GM23338 (cell line): ENCODE measurements around the gene SOHLH1. TPM values are rescaled to one million over a fixed set of nuclear protein-coding genes. Genes with fewer than 3 reads are reported as not detected.
A peak's percentile ranks its signal among the peaks of the same experiment; 100 is the strongest.

Source experiments
- ATAC-seq: fragments of 200-7000 bp; cut with Tn5 transposase; 3 replicates; pipeline ENCODE4 v1.9.1; 2020
- DNase-seq: peaks from one replicate; pipeline ENCODE4 v3.0.0-alpha.2; 2015; ENCODE audit warnings: low spot score
- H2AFZ ChIP-seq: fragments of 200-600 bp; sonication (generic); 2 replicates; pipeline ENCODE4 v1.8.0; 2016; ENCODE audit warnings: antibody characterized with exemption, mild to moderate bottlenecking, moderate library complexity
- H3F3A ChIP-seq: fragments of 200-600 bp; sonication (generic); replicated peaks from 2 replicates; pipeline ENCODE4 v1.8.0; 2017; ENCODE audit warnings: antibody characterized with exemption, mixed run types, low read depth
- H3K27ac ChIP-seq: fragments of 200-600 bp; sonication (generic); 2 replicates; pipeline ENCODE4 v1.6.1; 2016; ENCODE audit warnings: low read depth
- H3K27me3 ChIP-seq: fragments of 200-600 bp; sonication (generic); 2 replicates; pipeline ENCODE4 v1.8.0; 2016; ENCODE audit warnings: mild to moderate bottlenecking, mixed run types, moderate library complexity; ENCODE audit not compliant: insufficient read depth
- H3K36me3 ChIP-seq: fragments of 200-600 bp; sonication (generic); 2 replicates; pipeline ENCODE4 v1.8.0; 2016; ENCODE audit warnings: mild to moderate bottlenecking; ENCODE audit not compliant: insufficient read depth
- H3K4me1 ChIP-seq: fragments of 200-600 bp; sonication (generic); 2 replicates; pipeline ENCODE4 v1.8.0; 2016; ENCODE audit warnings: mild to moderate bottlenecking, moderate library complexity; ENCODE audit not compliant: insufficient read depth
- H3K4me2 ChIP-seq: fragments of 200-600 bp; sonication (generic); 2 replicates; pipeline ENCODE4 v1.7.1; 2017; ENCODE audit warnings: mixed run types
- H3K4me3 ChIP-seq: fragments of 200-600 bp; sonication (generic); 2 replicates; pipeline ENCODE4 v1.6.1; 2016; ENCODE audit warnings: mixed run types
- H3K79me2 ChIP-seq: fragments of 200-600 bp; sonication (generic); replicated peaks from 2 replicates; pipeline ENCODE4 v1.8.0; 2017; ENCODE audit warnings: mild to moderate bottlenecking; ENCODE audit not compliant: insufficient read depth
- H3K9me2 ChIP-seq: fragments of 200-600 bp; sonication (generic); 2 replicates; pipeline ENCODE4 v1.8.0; 2017; ENCODE audit not compliant: insufficient read depth
- H4K20me1 ChIP-seq: fragments of 200-600 bp; sonication (generic); replicated peaks from 2 replicates; pipeline ENCODE4 v1.8.0; 2017; ENCODE audit warnings: mild to moderate bottlenecking; ENCODE audit not compliant: insufficient read depth
- H3K27ac Mint-ChIP-seq: 2 replicates; pipeline ENCODE4 v1.8.0; 2020; ENCODE audit warnings: inconsistent platforms, mild to moderate bottlenecking, moderate library complexity, mixed read lengths
- H3K27me3 Mint-ChIP-seq: 3 replicates; pipeline ENCODE4 v1.8.0; 2022; ENCODE audit warnings: low read depth, mild to moderate bottlenecking, moderate library complexity, mixed read lengths, inconsistent platforms; ENCODE audit not compliant: insufficient read depth, poor library complexity
- H3K36me3 Mint-ChIP-seq: 3 replicates; pipeline ENCODE4 v1.8.0; 2021; ENCODE audit warnings: low read depth, mild to moderate bottlenecking, inconsistent platforms, moderate library complexity, mixed read lengths
- H3K4me1 Mint-ChIP-seq: 3 replicates; pipeline ENCODE4 v1.8.0; 2020; ENCODE audit warnings: mild to moderate bottlenecking, inconsistent platforms, mixed read lengths
- H3K4me3 Mint-ChIP-seq: 3 replicates; pipeline ENCODE4 v1.8.0; 2021; ENCODE audit warnings: moderate library complexity, mild to moderate bottlenecking, inconsistent platforms, mixed read lengths
- H3K9me3 Mint-ChIP-seq: 3 replicates; pipeline ENCODE4 v1.8.0; 2020; ENCODE audit warnings: moderate library complexity, mild to moderate bottlenecking, inconsistent platforms, mixed read lengths
- CREB1 ChIP-seq: fragments of 250-450 bp; sonication (Bioruptor Pico); IDR thresholded peaks from 2 replicates; pipeline ENCODE4 v1.5.0; 2020; ENCODE audit warnings: low read depth, mild to moderate bottlenecking, moderate library complexity
- EZH2 ChIP-seq: fragments of 200-600 bp; sonication (generic); IDR thresholded peaks from one replicate; pipeline ENCODE4 v1.8.0; 2017; ENCODE audit warnings: antibody characterized with exemption, mild to moderate bottlenecking, low read depth; ENCODE audit not compliant: unreplicated experiment
- EZH2phosphoT487 ChIP-seq: fragments of 200-600 bp; sonication (generic); IDR thresholded peaks from one replicate; pipeline ENCODE4 v1.8.1; 2018; ENCODE audit warnings: antibody characterized with exemption; ENCODE audit not compliant: unreplicated experiment
- JUNB ChIP-seq: IDR thresholded peaks from one replicate; pipeline ENCODE4 v1.6.1; 2016; ENCODE audit warnings: antibody characterized with exemption; ENCODE audit not compliant: unreplicated experiment
- NANOG ChIP-seq: IDR thresholded peaks from 2 replicates; pipeline ENCODE4 v1.6.1; 2016; ENCODE audit warnings: antibody characterized with exemption, borderline replicate concordance
- POLR2AphosphoS5 ChIP-seq: IDR thresholded peaks from 2 replicates; pipeline ENCODE4 v1.6.1; 2016; ENCODE audit warnings: antibody characterized with exemption, low read depth
- STAT1 ChIP-seq: IDR thresholded peaks from one replicate; pipeline ENCODE4 v1.6.1; 2016; ENCODE audit warnings: antibody characterized with exemption; ENCODE audit not compliant: unreplicated experiment
- polyA plus RNA-seq: library from polyadenylated mRNA; unstranded; fragments of >200 nt; fragmentation: Nextera tagmentation; extraction: Ambion mirVana; gene quantifications from 2 replicates; pipeline ENCODE4 v1.2.1, GENCODE V29; 2016
- total RNA-seq: library from RNA; depleted of rRNA; stranded (reverse); fragments of >200 nt; shearing (Covaris generic); gene quantifications from 2 replicates; pipeline ENCODE4 v1.2.3, GENCODE V29; 2014
- TF ChIP-seq, protein P1 (sequence below): fragments of 250-450 bp; sonication (Bioruptor Pico); IDR thresholded peaks from 2 replicates; pipeline ENCODE4 v1.5.0; 2020; ENCODE audit warnings: mild to moderate bottlenecking, moderate library complexity
- TF ChIP-seq, protein P2 (sequence below): IDR thresholded peaks from 2 replicates; pipeline ENCODE4 v1.6.1; 2016; ENCODE audit warnings: antibody characterized with exemption
- TF ChIP-seq, protein P3 (sequence below), 2 experiments: fragments of 200-600 bp in 1 of 2; sonication (generic) in 1 of 2; conservative IDR thresholded peaks; 2 replicates each; pipeline versions ENCODE4 v1.5.1 to v1.6.1; 2016 to 2017; ENCODE audit warnings: antibody characterized with exemption in 2 of 2, low read depth in 2 of 2, mild to moderate bottlenecking in 2 of 2, moderate library complexity in 1 of 2

SOHLH1 gene
- total and polyA plus RNA-seq, 2 experiments from 2014 or later, result 0.21 TPM; not detected in 1

DNA sequence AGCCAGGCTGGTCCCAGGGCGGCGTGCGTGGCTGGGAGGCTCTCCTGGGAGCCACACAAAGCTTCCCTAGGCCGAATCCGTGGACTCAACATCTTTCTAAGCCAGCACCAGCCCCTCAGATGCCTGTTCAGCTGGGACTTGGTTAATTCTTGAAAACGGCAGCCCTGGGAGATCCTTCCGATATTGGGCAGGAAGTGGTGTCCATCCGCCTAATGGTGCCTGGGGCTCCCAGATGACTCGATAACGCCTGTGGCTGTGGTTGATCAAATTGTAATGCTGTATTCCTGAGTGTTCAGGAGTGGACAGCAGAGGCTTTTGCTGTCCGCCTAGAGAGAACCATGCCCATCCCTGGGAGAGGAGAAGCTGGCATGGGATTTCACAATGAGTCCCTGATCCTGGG, 16.8 kb upstream of the SOHLH1 start (continued):
- TF ChIP-seq, protein P1, sequence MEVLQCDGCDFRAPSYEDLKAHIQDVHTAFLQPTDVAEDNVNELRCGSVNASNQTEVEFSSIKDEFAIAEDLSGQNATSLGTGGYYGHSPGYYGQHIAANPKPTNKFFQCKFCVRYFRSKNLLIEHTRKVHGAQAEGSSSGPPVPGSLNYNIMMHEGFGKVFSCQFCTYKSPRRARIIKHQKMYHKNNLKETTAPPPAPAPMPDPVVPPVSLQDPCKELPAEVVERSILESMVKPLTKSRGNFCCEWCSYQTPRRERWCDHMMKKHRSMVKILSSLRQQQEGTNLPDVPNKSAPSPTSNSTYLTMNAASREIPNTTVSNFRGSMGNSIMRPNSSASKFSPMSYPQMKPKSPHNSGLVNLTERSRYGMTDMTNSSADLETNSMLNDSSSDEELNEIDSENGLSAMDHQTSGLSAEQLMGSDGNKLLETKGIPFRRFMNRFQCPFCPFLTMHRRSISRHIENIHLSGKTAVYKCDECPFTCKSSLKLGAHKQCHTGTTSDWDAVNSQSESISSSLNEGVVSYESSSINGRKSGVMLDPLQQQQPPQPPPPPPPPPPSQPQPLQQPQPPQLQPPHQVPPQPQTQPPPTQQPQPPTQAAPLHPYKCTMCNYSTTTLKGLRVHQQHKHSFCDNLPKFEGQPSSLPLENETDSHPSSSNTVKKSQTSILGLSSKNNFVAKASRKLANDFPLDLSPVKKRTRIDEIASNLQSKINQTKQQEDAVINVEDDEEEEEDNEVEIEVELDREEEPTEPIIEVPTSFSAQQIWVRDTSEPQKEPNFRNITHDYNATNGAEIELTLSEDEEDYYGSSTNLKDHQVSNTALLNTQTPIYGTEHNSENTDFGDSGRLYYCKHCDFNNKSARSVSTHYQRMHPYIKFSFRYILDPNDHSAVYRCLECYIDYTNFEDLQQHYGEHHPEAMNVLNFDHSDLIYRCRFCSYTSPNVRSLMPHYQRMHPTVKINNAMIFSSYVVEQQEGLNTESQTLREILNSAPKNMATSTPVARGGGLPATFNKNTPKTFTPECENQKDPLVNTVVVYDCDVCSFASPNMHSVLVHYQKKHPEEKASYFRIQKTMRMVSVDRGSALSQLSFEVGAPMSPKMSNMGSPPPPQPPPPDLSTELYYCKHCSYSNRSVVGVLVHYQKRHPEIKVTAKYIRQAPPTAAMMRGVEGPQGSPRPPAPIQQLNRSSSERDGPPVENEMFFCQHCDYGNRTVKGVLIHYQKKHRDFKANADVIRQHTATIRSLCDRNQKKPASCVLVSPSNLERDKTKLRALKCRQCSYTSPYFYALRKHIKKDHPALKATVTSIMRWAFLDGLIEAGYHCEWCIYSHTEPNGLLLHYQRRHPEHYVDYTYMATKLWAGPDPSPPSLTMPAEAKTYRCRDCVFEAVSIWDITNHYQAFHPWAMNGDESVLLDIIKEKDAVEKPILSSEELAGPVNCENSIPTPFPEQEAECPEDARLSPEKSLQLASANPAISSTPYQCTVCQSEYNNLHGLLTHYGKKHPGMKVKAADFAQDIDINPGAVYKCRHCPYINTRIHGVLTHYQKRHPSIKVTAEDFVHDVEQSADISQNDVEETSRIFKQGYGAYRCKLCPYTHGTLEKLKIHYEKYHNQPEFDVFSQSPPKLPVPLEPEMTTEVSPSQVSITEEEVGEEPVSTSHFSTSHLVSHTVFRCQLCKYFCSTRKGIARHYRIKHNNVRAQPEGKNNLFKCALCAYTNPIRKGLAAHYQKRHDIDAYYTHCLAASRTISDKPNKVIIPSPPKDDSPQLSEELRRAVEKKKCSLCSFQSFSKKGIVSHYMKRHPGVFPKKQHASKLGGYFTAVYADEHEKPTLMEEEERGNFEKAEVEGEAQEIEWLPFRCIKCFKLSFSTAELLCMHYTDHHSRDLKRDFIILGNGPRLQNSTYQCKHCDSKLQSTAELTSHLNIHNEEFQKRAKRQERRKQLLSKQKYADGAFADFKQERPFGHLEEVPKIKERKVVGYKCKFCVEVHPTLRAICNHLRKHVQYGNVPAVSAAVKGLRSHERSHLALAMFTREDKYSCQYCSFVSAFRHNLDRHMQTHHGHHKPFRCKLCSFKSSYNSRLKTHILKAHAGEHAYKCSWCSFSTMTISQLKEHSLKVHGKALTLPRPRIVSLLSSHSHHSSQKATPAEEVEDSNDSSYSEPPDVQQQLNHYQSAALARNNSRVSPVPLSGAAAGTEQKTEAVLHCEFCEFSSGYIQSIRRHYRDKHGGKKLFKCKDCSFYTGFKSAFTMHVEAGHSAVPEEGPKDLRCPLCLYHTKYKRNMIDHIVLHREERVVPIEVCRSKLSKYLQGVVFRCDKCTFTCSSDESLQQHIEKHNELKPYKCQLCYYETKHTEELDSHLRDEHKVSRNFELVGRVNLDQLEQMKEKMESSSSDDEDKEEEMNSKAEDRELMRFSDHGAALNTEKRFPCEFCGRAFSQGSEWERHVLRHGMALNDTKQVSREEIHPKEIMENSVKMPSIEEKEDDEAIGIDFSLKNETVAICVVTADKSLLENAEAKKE, result no peak
- TF ChIP-seq CREB1 (CRISPR knock-in tag), result no peak
- TF ChIP-seq, protein P2, sequence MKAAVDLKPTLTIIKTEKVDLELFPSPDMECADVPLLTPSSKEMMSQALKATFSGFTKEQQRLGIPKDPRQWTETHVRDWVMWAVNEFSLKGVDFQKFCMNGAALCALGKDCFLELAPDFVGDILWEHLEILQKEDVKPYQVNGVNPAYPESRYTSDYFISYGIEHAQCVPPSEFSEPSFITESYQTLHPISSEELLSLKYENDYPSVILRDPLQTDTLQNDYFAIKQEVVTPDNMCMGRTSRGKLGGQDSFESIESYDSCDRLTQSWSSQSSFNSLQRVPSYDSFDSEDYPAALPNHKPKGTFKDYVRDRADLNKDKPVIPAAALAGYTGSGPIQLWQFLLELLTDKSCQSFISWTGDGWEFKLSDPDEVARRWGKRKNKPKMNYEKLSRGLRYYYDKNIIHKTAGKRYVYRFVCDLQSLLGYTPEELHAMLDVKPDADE, result no peak
- no peak for TF ChIP-seq NANOG
- TF ChIP-seq JUNB, result no peak

DNA sequence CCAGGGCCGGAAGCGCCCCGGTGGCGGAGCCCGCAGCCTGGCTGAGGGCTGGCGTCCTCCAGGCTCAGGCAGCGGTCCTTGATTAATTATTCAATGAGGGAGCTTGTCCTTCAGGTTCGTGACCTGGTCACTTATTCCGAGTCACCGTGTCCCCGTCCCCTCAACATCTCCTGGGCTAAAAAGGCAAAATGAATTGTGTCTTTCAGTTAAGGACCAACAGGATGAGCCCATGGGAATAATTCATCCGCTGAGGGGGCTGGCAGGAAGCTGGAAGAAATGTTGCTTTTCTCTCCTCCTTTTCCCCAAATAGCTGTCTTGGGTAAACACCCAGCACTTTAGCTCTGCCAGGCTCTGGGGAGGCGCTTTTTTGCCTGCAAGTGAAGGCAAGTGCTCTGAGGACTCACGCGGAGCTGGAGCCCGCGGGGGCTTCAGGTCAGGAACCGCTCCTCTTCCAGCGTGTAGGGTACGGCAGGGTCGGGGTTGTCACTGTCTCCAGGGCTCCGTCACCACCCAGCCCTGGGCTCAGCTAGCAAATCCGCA, 15.8 kb upstream of the SOHLH1 start:
- Mint-ChIP-seq H3K4me3 (peak overlapping the region; percentile 58), H3K4me1 (no peaks in the 10 kb centered on the region), H3K27ac (no peak overlapping the region), H3K27me3 (peaks cover 31% of the 10 kb centered on the region), H3K36me3 (no peaks in the 10 kb centered on the region), H3K9me3 (no peaks in the 10 kb centered on the region)
- Histone ChIP-seq H4K20me1 (no peaks in the 10 kb centered on the region), H3K4me2 (peak overlapping the region; percentile 72), H2AFZ (no peak overlapping the region), H3K4me3 (peak overlapping the region; percentile 47; the same call in 1 of the 2 replicates), H3K79me2 (no peaks in the 10 kb centered on the region), H3K4me1 (no peaks in the 10 kb centered on the region), H3F3A (0 out of 2 replicates have a peak, but pooled peaks cover 8% of the 10 kb centered on the region), H3K9me2 (no peaks in the 10 kb centered on the region), H3K27me3 (peaks cover 9% of the 10 kb centered on the region; the same call in 1 of the 2 replicates), H3K36me3 (no peaks in the 10 kb centered on the region), H3K27ac (no peak overlapping the region)
- DNase-seq, result no peak
- ATAC-seq, result peak; percentile 15; the same call in 2 of the 3 replicates
- no peak for TF ChIP-seq STAT1
- TF ChIP-seq, protein P2, result no peak
- TF ChIP-seq EZH2phosphoT487, result no peak
- no peak for TF ChIP-seq POLR2AphosphoS5
- TF ChIP-seq NANOG, result no peak
- TF ChIP-seq, protein P3, sequence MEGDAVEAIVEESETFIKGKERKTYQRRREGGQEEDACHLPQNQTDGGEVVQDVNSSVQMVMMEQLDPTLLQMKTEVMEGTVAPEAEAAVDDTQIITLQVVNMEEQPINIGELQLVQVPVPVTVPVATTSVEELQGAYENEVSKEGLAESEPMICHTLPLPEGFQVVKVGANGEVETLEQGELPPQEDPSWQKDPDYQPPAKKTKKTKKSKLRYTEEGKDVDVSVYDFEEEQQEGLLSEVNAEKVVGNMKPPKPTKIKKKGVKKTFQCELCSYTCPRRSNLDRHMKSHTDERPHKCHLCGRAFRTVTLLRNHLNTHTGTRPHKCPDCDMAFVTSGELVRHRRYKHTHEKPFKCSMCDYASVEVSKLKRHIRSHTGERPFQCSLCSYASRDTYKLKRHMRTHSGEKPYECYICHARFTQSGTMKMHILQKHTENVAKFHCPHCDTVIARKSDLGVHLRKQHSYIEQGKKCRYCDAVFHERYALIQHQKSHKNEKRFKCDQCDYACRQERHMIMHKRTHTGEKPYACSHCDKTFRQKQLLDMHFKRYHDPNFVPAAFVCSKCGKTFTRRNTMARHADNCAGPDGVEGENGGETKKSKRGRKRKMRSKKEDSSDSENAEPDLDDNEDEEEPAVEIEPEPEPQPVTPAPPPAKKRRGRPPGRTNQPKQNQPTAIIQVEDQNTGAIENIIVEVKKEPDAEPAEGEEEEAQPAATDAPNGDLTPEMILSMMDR (conservative IDR thresholded peaks at IDR 0.05; ENCODE audit: low read depth in 2 of 2), result no peak
- no peak for TF ChIP-seq EZH2
- no peak for TF ChIP-seq CREB1 (CRISPR knock-in tag)
- no peak for TF ChIP-seq JUNB
